B cell (primary cell): ENCODE data around the gene GPR156. TPM values are rescaled to one million over a fixed set of nuclear protein-coding genes. Genes with fewer than 3 reads are reported as not detected.

Experiments used
- ATAC-seq: fragments of 200-7000 bp; cut with Tn5 transposase; one replicate; pipeline ENCODE4 v1.10.0; 2021; ENCODE audit warnings: low read depth, mild to moderate bottlenecking, moderate number of reproducible peaks, moderate library complexity
- CTCF ChIA-PET: fragments of 350-600 bp; sonication (Branson Sonifier 250); formaldehyde crosslinking; loops from one replicate; lab custom pipeline; 2021; ENCODE audit warnings: antibody characterized with exemption, inconsistent platforms; lab: Charles Lee
- POLR2A ChIA-PET: fragments of 350-600 bp; sonication (Branson Sonifier 250); formaldehyde crosslinking; loops from one replicate; lab custom pipeline; 2021; ENCODE audit warnings: antibody characterized with exemption; lab: Charles Lee
- DNase-seq: peaks from one replicate; pipeline ENCODE4 v3.0.0; 2013
- H2AFZ ChIP-seq: 2 replicates; pipeline ENCODE4 v1.6.1; 2012; ENCODE audit warnings: mild to moderate bottlenecking, low read depth, low read length; ENCODE audit not compliant: insufficient read depth, poor library complexity, severe bottlenecking
- H3K27ac ChIP-seq, 2 donors: 1 replicate in 1 of 2; 2 replicates in 1 of 2; pipeline ENCODE4 v1.5.1; 2012 to 2013; ENCODE audit warnings: low read length in 2 of 2, mild to moderate bottlenecking in 2 of 2, moderate library complexity in 1 of 2
- H3K27me3 ChIP-seq, 4 experiments: fragments of 200-600 bp in 1 of 4; sonication (generic) in 1 of 4; replicated peaks in 1 of 4; 1 replicate in 2 of 4; 2 replicates in 2 of 4; pipeline versions ENCODE4 v1.6.1 to v1.7.0; 2013 to 2016; ENCODE audit warnings: low read length in 3 of 4, mild to moderate bottlenecking in 2 of 4, mixed read lengths in 1 of 4, moderate library complexity in 1 of 4; ENCODE audit not compliant: insufficient read depth in 4 of 4, control insufficient read depth in 3 of 4; ENCODE audit errors: control extremely low read depth in 1 of 4
- H3K36me3 ChIP-seq, 2 experiments: replicated peaks in 1 of 2; 1 replicate in 1 of 2; 2 replicates in 1 of 2; pipeline versions ENCODE4 v1.6.1 to v1.7.1; 2013; ENCODE audit warnings: low read length in 1 of 2; ENCODE audit not compliant: insufficient read depth in 2 of 2, control insufficient read depth in 1 of 2; ENCODE audit errors: control extremely low read depth in 1 of 2, extremely low read depth in 1 of 2
- H3K4me1 ChIP-seq, 2 donors: fragments of 200-600 bp in 1 of 2; sonication (generic) in 1 of 2; 1 replicate in 1 of 2; 2 replicates in 1 of 2; pipeline versions ENCODE4 v1.5.1 to v1.6.1; 2013 to 2017; ENCODE audit warnings: low read length in 2 of 2; ENCODE audit not compliant: control insufficient read depth in 2 of 2, insufficient read depth in 2 of 2
- H3K4me2 ChIP-seq: replicated peaks from 2 replicates; pipeline ENCODE3; 2012; ENCODE audit warnings: mild to moderate bottlenecking, low read depth, low read length; ENCODE audit not compliant: poor library complexity, severe bottlenecking
- H3K4me3 ChIP-seq, 5 experiments: fragments of 200-600 bp in 1 of 5; sonication (generic) in 1 of 5; 1 replicate in 3 of 5; 2 replicates in 2 of 5; pipeline versions ENCODE4 v1.5.1 to v1.7.0; 2011 to 2016; ENCODE audit warnings: low read length in 4 of 5, mild to moderate bottlenecking in 4 of 5, low read depth in 2 of 5, control low read depth in 1 of 5, moderate library complexity in 1 of 5; ENCODE audit not compliant: insufficient read depth in 1 of 5; ENCODE audit errors: control extremely low read depth in 1 of 5, extremely low read depth in 1 of 5
- H3K79me2 ChIP-seq: fragments of 200-600 bp; sonication (generic); one replicate; pipeline ENCODE4 v1.6.0; 2016; ENCODE audit warnings: low read length; ENCODE audit not compliant: control insufficient read depth, insufficient read depth
- H3K9ac ChIP-seq: fragments of 200-600 bp; sonication (generic); 2 replicates; pipeline ENCODE4 v1.6.1; 2017; ENCODE audit warnings: mild to moderate bottlenecking, low read length, moderate library complexity
- H3K9me3 ChIP-seq, 3 donors: one replicate each; pipeline versions ENCODE4 v1.6.1 to v1.7.1; 2013; ENCODE audit warnings: low read length in 2 of 3; ENCODE audit not compliant: control insufficient read depth in 2 of 3, insufficient read depth in 1 of 3; ENCODE audit errors: control extremely low read depth in 1 of 3
- H4K20me1 ChIP-seq: 2 replicates; pipeline ENCODE4 v1.6.0; 2012; ENCODE audit warnings: mild to moderate bottlenecking, low read length; ENCODE audit not compliant: insufficient read depth, control insufficient read depth, poor library complexity, severe bottlenecking
- H3K27ac Mint-ChIP-seq: one replicate; pipeline ENCODE4 v1.8.0; 2021; ENCODE audit warnings: mixed read lengths
- H3K27me3 Mint-ChIP-seq: one replicate; pipeline ENCODE4 v1.8.0; 2021; ENCODE audit warnings: mixed read lengths
- H3K4me1 Mint-ChIP-seq: one replicate; pipeline ENCODE4 v1.8.0; 2021; ENCODE audit warnings: mixed read lengths
- H3K4me3 Mint-ChIP-seq: one replicate; pipeline ENCODE4 v1.8.0; 2021; ENCODE audit warnings: mixed read lengths
- H3K9me3 Mint-ChIP-seq: one replicate; pipeline ENCODE4 v1.8.0; 2022; ENCODE audit warnings: mixed read lengths; ENCODE audit not compliant: insufficient read depth
- EZH2 ChIP-seq: IDR thresholded peaks from 2 replicates; pipeline ENCODE4 v1.6.1; 2012; ENCODE audit warnings: borderline replicate concordance, low read depth, mild to moderate bottlenecking, moderate library complexity, low read length; ENCODE audit not compliant: insufficient read depth, poor library complexity, severe bottlenecking
- WGBS: methylation state at CpG from one replicate; pipeline ENCODE4 v1.1.5; 2013; ENCODE audit warnings: missing lambda C conversion rate; ENCODE audit not compliant: insufficient coverage; 5-methylcytosine and 5-hydroxymethylcytosine counted together
- intact Hi-C: fragments of 100-400 bp; cut with micrococcal nuclease; formaldehyde crosslinking; loops from one replicate; pipeline ENCODE4 v1.10.0; 2022
- polyA plus RNA-seq: library from polyadenylated mRNA; depleted of rRNA; stranded (reverse); fragments of >200 nt; gene quantifications from 2 replicates; pipeline ENCODE4 v1.2.3, GENCODE V29; 2012
- total RNA-seq, 2 donors: library from RNA; stranded (reverse); fragments of 120-200 nt in 1 of 2; gene quantifications; 1 replicate in 1 of 2; 2 replicates in 1 of 2; pipeline versions ENCODE4 v1.2.3 to v1.2.4, GENCODE V29; 2013 to 2022
- TF ChIP-seq, protein P1 (sequence below): fragments of 200-600 bp; IDR thresholded peaks from one replicate; pipeline ENCODE4 v1.8.0; 2022; ENCODE audit warnings: antibody characterized with exemption, mild to moderate bottlenecking

GPR156 gene
- total and polyA plus RNA-seq, 2 donors (not counting 1 experiment from before 2014, with no cell fraction given) = 0.03 to 0.20 TPM

GRCh38 chr3:120265989-120266388, 19.0 kb downstream of the GPR156 start:
- no peaks in the 10 kb centered on the region for H3K79me2 ChIP-seq
- peaks cover 0 to 2% (median 0%) of the 10 kb centered on the region in 4 experiments for H3K27me3 ChIP-seq
- no peak overlapping the region for H3K4me2 ChIP-seq
- DNase-seq (no peak), ATAC-seq (no peak)
- no peak overlapping the region for H2AFZ ChIP-seq
- H3K9ac ChIP-seq = no peak overlapping the region
- WGBS = 96% methylated on average over 4 of the region's 5 CpGs
- peaks cover 0 to 1% (median 0%) of the 10 kb centered on the region in 3 donors for H3K9me3 ChIP-seq
- H3K27ac Mint-ChIP-seq = no peak overlapping the region
- intact Hi-C loops = no loop called here
- no peak overlapping the region for H3K27ac ChIP-seq
- H3K4me1 Mint-ChIP-seq = no peaks in the 10 kb centered on the region
- no peaks in the 10 kb centered on the region for H4K20me1 ChIP-seq
- H3K27me3 Mint-ChIP-seq = peaks cover 16% of the 10 kb centered on the region
- H3K4me3 Mint-ChIP-seq = no peak overlapping the region
- no peak for TF ChIP-seq EZH2
- TF ChIP-seq, protein P1, sequence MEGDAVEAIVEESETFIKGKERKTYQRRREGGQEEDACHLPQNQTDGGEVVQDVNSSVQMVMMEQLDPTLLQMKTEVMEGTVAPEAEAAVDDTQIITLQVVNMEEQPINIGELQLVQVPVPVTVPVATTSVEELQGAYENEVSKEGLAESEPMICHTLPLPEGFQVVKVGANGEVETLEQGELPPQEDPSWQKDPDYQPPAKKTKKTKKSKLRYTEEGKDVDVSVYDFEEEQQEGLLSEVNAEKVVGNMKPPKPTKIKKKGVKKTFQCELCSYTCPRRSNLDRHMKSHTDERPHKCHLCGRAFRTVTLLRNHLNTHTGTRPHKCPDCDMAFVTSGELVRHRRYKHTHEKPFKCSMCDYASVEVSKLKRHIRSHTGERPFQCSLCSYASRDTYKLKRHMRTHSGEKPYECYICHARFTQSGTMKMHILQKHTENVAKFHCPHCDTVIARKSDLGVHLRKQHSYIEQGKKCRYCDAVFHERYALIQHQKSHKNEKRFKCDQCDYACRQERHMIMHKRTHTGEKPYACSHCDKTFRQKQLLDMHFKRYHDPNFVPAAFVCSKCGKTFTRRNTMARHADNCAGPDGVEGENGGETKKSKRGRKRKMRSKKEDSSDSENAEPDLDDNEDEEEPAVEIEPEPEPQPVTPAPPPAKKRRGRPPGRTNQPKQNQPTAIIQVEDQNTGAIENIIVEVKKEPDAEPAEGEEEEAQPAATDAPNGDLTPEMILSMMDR = no peak
- no peaks in the 10 kb centered on the region for H3K36me3 ChIP-seq
- H3K4me3 ChIP-seq = no peak overlapping the region
- CTCF ChIA-PET = no interaction called here
- H3K9me3 Mint-ChIP-seq = no peaks in the 10 kb centered on the region
- H3K4me1 ChIP-seq = no peaks in the 10 kb centered on the region
- POLR2A ChIA-PET = no interaction called here

DNA sequence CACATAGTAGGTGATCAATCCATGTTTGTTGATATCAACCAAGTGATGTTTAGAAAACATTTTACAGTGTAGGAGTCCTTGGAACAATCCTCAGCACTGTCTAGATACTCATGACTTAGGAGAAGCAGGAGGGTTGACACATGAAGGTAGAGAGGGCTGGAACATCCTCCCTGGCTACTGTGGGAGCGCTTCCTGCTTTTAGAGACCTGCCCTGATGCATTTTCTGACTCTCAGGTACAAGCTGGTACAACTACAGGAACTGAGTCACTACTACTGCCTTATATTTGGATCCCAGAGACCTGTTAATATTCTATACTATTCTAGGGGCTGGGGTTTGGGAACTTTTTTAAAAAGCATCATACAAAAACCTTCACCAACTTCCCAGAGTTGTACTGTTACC, 20.1 kb downstream of the GPR156 start:
- H2AFZ ChIP-seq = no peak overlapping the region
- no peaks in the 10 kb centered on the region for H3K36me3 ChIP-seq
- ATAC-seq = no peak
- H3K27ac Mint-ChIP-seq = no peak overlapping the region
- H3K9ac ChIP-seq = no peak overlapping the region
- POLR2A ChIA-PET = no interaction called here
- intact Hi-C loops = no loop called here
- no peak overlapping the region for H3K4me3 ChIP-seq
- H3K4me2 ChIP-seq = no peak overlapping the region
- WGBS = no CpG with 5 or more reads among the region's 1 CpG
- H3K79me2 ChIP-seq = no peaks in the 10 kb centered on the region
- no peak for DNase-seq
- H3K27me3 Mint-ChIP-seq = peaks cover 16% of the 10 kb centered on the region
- peaks cover 0 to 2% (median 0%) of the 10 kb centered on the region in 4 experiments for H3K27me3 ChIP-seq
- no peak overlapping the region for H3K4me3 Mint-ChIP-seq
- H4K20me1 ChIP-seq = no peaks in the 10 kb centered on the region
- CTCF ChIA-PET = no interaction called here
- H3K9me3 Mint-ChIP-seq = no peaks in the 10 kb centered on the region
- H3K4me1 Mint-ChIP-seq = no peaks in the 10 kb centered on the region
- no peaks in the 10 kb centered on the region for H3K4me1 ChIP-seq
- TF ChIP-seq, protein P1 = no peak
- no peak for TF ChIP-seq EZH2
- H3K27ac ChIP-seq = no peak overlapping the region
- H3K9me3 ChIP-seq = peaks cover 0 to 1% (median 0%) of the 10 kb centered on the region in 3 donors
